ENCODE results near the gene TCEAL8.

Gene TCEAL8

GRCh38 chrX:103254921-103255493 is at the start of gene TCEAL8:
Gene TCEAL8, minus strand, starts transcription at chrX:103255155. Its CDS starts 1,176 bp downstream, at chrX:103253979.
- Histone ChIP-seq H3K9ac (ENCODE audit: low read length in 2 of 2) (peak within 1 kb of the TSS; percentile 82 to 84), H3K4me1 (ENCODE audit: control insufficient read depth, insufficient read depth, low read length) (peaks cover 5% of the 10 kb centered on the region), H3K4me3 (ENCODE audit: low read length in 2 of 2) (peak within 1 kb of the TSS; percentile 69 to 84), H3K27me3 (ENCODE audit: control insufficient read depth in 1 of 2, insufficient read depth in 2 of 2, low read length in 2 of 2) (peaks cover 0 to 5% of the 10 kb centered on the region in 2 donors), H3K9me3 (ENCODE audit: control insufficient read depth in 2 of 2, low read length in 2 of 2) (no peaks in the 10 kb centered on the region), H3K27ac (ENCODE audit: low read length) (peak within 1 kb of the TSS; percentile 83), H3K36me3 (ENCODE audit: control insufficient read depth in 2 of 2, insufficient read depth in 2 of 2, low read length in 2 of 2) (no peaks in the 10 kb centered on the region)

- no peak overlapping the region for H3K27ac ChIP-seq (ENCODE audit: low read length)
- H3K36me3 ChIP-seq (ENCODE audit: control insufficient read depth in 2 of 2, insufficient read depth in 2 of 2, low read length in 2 of 2) = no peaks in the 10 kb centered on the region
- H3K4me1 ChIP-seq (ENCODE audit: control insufficient read depth, insufficient read depth, low read length) = no peaks in the 10 kb centered on the region
- H3K27me3 ChIP-seq (ENCODE audit: control insufficient read depth in 1 of 2, insufficient read depth in 2 of 2, low read length in 2 of 2) = peaks cover 0 to 8% of the 10 kb centered on the region in 2 donors
- H3K9me3 ChIP-seq (ENCODE audit: control insufficient read depth in 2 of 2, low read length in 2 of 2) = no peaks in the 10 kb centered on the region
- no peak overlapping the region for H3K9ac ChIP-seq (ENCODE audit: low read length in 2 of 2)
- H3K4me3 ChIP-seq (ENCODE audit: low read length in 2 of 2) = no peak overlapping the region
These were observed 49.8 kb upstream of the TCEAL8 start for GRCh38 chrX:103304705-103305104.

- no peak overlapping the region for H3K27ac ChIP-seq (ENCODE audit: low read length)
- no peak overlapping the region for H3K4me3 ChIP-seq (ENCODE audit: low read length in 2 of 2)
- H3K27me3 ChIP-seq (ENCODE audit: control insufficient read depth in 1 of 2, insufficient read depth in 2 of 2, low read length in 2 of 2) = peaks cover 0 to 7% of the 10 kb centered on the region in 2 donors
- no peaks in the 10 kb centered on the region for H3K36me3 ChIP-seq (ENCODE audit: control insufficient read depth in 2 of 2, insufficient read depth in 2 of 2, low read length in 2 of 2)
- H3K9ac ChIP-seq (ENCODE audit: low read length in 2 of 2) = no peak overlapping the region
- no peaks in the 10 kb centered on the region for H3K9me3 ChIP-seq (ENCODE audit: control insufficient read depth in 2 of 2, low read length in 2 of 2)
- no peaks in the 10 kb centered on the region for H3K4me1 ChIP-seq (ENCODE audit: control insufficient read depth, insufficient read depth, low read length)
These were observed 38.2 kb upstream of the TCEAL8 start for GRCh38 chrX:103293118-103293517.

GRCh38 chrX:103279624-103280023 is 24.7 kb upstream of the TCEAL8 start:
- peaks cover 7 to 32% of the 10 kb centered on the region in 2 donors for H3K27me3 ChIP-seq (ENCODE audit: control insufficient read depth in 1 of 2, insufficient read depth in 2 of 2, low read length in 2 of 2)
- no peak overlapping the region for H3K27ac ChIP-seq (ENCODE audit: low read length)
- no peaks in the 10 kb centered on the region for H3K36me3 ChIP-seq (ENCODE audit: control insufficient read depth in 2 of 2, insufficient read depth in 2 of 2, low read length in 2 of 2)
- H3K4me1 ChIP-seq (ENCODE audit: control insufficient read depth, insufficient read depth, low read length) = no peaks in the 10 kb centered on the region
- H3K9me3 ChIP-seq (ENCODE audit: control insufficient read depth in 2 of 2, low read length in 2 of 2) = no peaks in the 10 kb centered on the region
- no peak overlapping the region for H3K4me3 ChIP-seq (ENCODE audit: low read length in 2 of 2)
- H3K9ac ChIP-seq (ENCODE audit: low read length in 2 of 2) = no peak overlapping the region

- no peaks in the 10 kb centered on the region for H3K36me3 ChIP-seq (ENCODE audit: control insufficient read depth in 2 of 2, insufficient read depth in 2 of 2, low read length in 2 of 2)
- peak within 1 kb of the TSS in 1 of 2 donors; percentile 49 for H3K4me3 ChIP-seq (ENCODE audit: low read length in 2 of 2)
- no peaks in the 10 kb centered on the region for H3K9me3 ChIP-seq (ENCODE audit: control insufficient read depth in 2 of 2, low read length in 2 of 2)
- H3K27ac ChIP-seq (ENCODE audit: low read length) = no peak within 1 kb of the TSS
- H3K4me1 ChIP-seq (ENCODE audit: control insufficient read depth, insufficient read depth, low read length) = no peaks in the 10 kb centered on the region
- H3K27me3 ChIP-seq (ENCODE audit: control insufficient read depth in 1 of 2, insufficient read depth in 2 of 2, low read length in 2 of 2) = peaks cover 7 to 38% of the 10 kb centered on the region in 2 donors
- no peak within 1 kb of the TSS for H3K9ac ChIP-seq (ENCODE audit: low read length in 2 of 2)
These were observed 21.6 kb upstream of the TCEAL8 start, which contains the start of gene TCEAL5 for GRCh38 chrX:103276581-103277002. Gene TCEAL5, minus strand, starts transcription at chrX:103276750. Its CDS starts 2,187 bp downstream, at chrX:103274563.

- H3K36me3 ChIP-seq (ENCODE audit: control insufficient read depth in 2 of 2, insufficient read depth in 2 of 2, low read length in 2 of 2) = no peaks in the 10 kb centered on the region
- peaks cover 7 to 36% of the 10 kb centered on the region in 2 donors for H3K27me3 ChIP-seq (ENCODE audit: control insufficient read depth in 1 of 2, insufficient read depth in 2 of 2, low read length in 2 of 2)
- H3K27ac ChIP-seq (ENCODE audit: low read length) = no peak overlapping the region
- H3K4me3 ChIP-seq (ENCODE audit: low read length in 2 of 2) = peak overlapping the region in 1 of 2 donors; percentile 15
- no peak overlapping the region for H3K9ac ChIP-seq (ENCODE audit: low read length in 2 of 2)
- no peaks in the 10 kb centered on the region for H3K4me1 ChIP-seq (ENCODE audit: control insufficient read depth, insufficient read depth, low read length)
- H3K9me3 ChIP-seq (ENCODE audit: control insufficient read depth in 2 of 2, low read length in 2 of 2) = no peaks in the 10 kb centered on the region
These were observed 21.1 kb upstream of the TCEAL8 start for GRCh38 chrX:103275947-103276567.

GRCh38 chrX:103274284-103274683 is 19.3 kb upstream of the TCEAL8 start:
- Histone ChIP-seq H3K9ac (ENCODE audit: low read length in 2 of 2) (no peak overlapping the region), H3K27me3 (ENCODE audit: control insufficient read depth in 1 of 2, insufficient read depth in 2 of 2, low read length in 2 of 2) (peaks cover 7 to 37% of the 10 kb centered on the region in 2 donors), H3K36me3 (ENCODE audit: control insufficient read depth in 2 of 2, insufficient read depth in 2 of 2, low read length in 2 of 2) (no peaks in the 10 kb centered on the region), H3K4me3 (ENCODE audit: low read length in 2 of 2) (no peak overlapping the region), H3K27ac (ENCODE audit: low read length) (no peak overlapping the region), H3K4me1 (ENCODE audit: control insufficient read depth, insufficient read depth, low read length) (no peaks in the 10 kb centered on the region), H3K9me3 (ENCODE audit: control insufficient read depth in 2 of 2, low read length in 2 of 2) (no peaks in the 10 kb centered on the region)

- Histone ChIP-seq H3K27me3 (ENCODE audit: control insufficient read depth in 1 of 2, insufficient read depth in 2 of 2, low read length in 2 of 2) (peaks cover 0 to 5% of the 10 kb centered on the region in 2 donors), H3K4me3 (ENCODE audit: low read length in 2 of 2) (no peak overlapping the region), H3K36me3 (ENCODE audit: control insufficient read depth in 2 of 2, insufficient read depth in 2 of 2, low read length in 2 of 2) (no peaks in the 10 kb centered on the region), H3K4me1 (ENCODE audit: control insufficient read depth, insufficient read depth, low read length) (peaks cover 5% of the 10 kb centered on the region), H3K9me3 (ENCODE audit: control insufficient read depth in 2 of 2, low read length in 2 of 2) (no peaks in the 10 kb centered on the region), H3K9ac (ENCODE audit: low read length in 2 of 2) (no peak overlapping the region), H3K27ac (ENCODE audit: low read length) (no peak overlapping the region)
These were observed 3.3 kb upstream of the TCEAL8 start for GRCh38 chrX:103258275-103258674.

- H3K27ac ChIP-seq (ENCODE audit: low read length) = no peak overlapping the region
- H3K36me3 ChIP-seq (ENCODE audit: control insufficient read depth in 2 of 2, insufficient read depth in 2 of 2, low read length in 2 of 2) = no peaks in the 10 kb centered on the region
- H3K4me1 ChIP-seq (ENCODE audit: control insufficient read depth, insufficient read depth, low read length) = peaks cover 5% of the 10 kb centered on the region
- peaks cover 0 to 5% of the 10 kb centered on the region in 2 donors for H3K27me3 ChIP-seq (ENCODE audit: control insufficient read depth in 1 of 2, insufficient read depth in 2 of 2, low read length in 2 of 2)
- H3K9me3 ChIP-seq (ENCODE audit: control insufficient read depth in 2 of 2, low read length in 2 of 2) = no peaks in the 10 kb centered on the region
- H3K9ac ChIP-seq (ENCODE audit: low read length in 2 of 2) = no peak overlapping the region
- H3K4me3 ChIP-seq (ENCODE audit: low read length in 2 of 2) = no peak overlapping the region
These were observed 1.7 kb upstream of the TCEAL8 start for GRCh38 chrX:103256651-103257050.

- H3K27ac ChIP-seq (ENCODE audit: low read length) = peak overlapping the region; percentile 83
- peaks cover 5% of the 10 kb centered on the region for H3K4me1 ChIP-seq (ENCODE audit: control insufficient read depth, insufficient read depth, low read length)
- peak overlapping the region; percentile 82 to 84 for H3K9ac ChIP-seq (ENCODE audit: low read length in 2 of 2)
- H3K9me3 ChIP-seq (ENCODE audit: control insufficient read depth in 2 of 2, low read length in 2 of 2) = no peaks in the 10 kb centered on the region
- H3K36me3 ChIP-seq (ENCODE audit: control insufficient read depth in 2 of 2, insufficient read depth in 2 of 2, low read length in 2 of 2) = no peaks in the 10 kb centered on the region
- H3K4me3 ChIP-seq (ENCODE audit: low read length in 2 of 2) = peak overlapping the region; percentile 69 to 84
- H3K27me3 ChIP-seq (ENCODE audit: control insufficient read depth in 1 of 2, insufficient read depth in 2 of 2, low read length in 2 of 2) = peaks cover 0 to 5% of the 10 kb centered on the region in 2 donors
These were observed 657 bp downstream of the TCEAL8 start for GRCh38 chrX:103254171-103254824.

Data from stomach smooth muscle (tissue), 2 donors.